Astrocyte (in vitro differentiated cells and primary cell): ENCODE measurements around the gene AIF1. TPM values are rescaled to one million over a fixed set of nuclear protein-coding genes. Genes with fewer than 3 reads are reported as not detected.

ENCODE experiments used
- DNase-seq: peaks from one replicate; pipeline ENCODE4 v3.0.0-alpha.2; 2010; ENCODE audit warnings: low read depth
- FAIRE-seq: peaks from 2 replicates; lab custom pipeline; 2011; peaks lifted over from hg19 to GRCh38; lab: Jason Lieb, UNC
- H2AFZ ChIP-seq: 2 replicates; pipeline ENCODE4 v1.6.0; 2012; ENCODE audit warnings: low read depth, low read length, inconsistent platforms
- H3K27ac ChIP-seq: 2 replicates; pipeline ENCODE4 v1.5.1; 2011; ENCODE audit warnings: low read depth, low read length, inconsistent platforms
- H3K27me3 ChIP-seq: 2 replicates; pipeline ENCODE4 v1.6.0; 2011; ENCODE audit warnings: low read length, inconsistent platforms; ENCODE audit not compliant: insufficient read depth
- H3K36me3 ChIP-seq: 2 replicates; pipeline ENCODE4 v1.5.1; 2011; ENCODE audit warnings: low read length, inconsistent platforms; ENCODE audit not compliant: insufficient read depth
- H3K4me1 ChIP-seq: 2 replicates; pipeline ENCODE4 v1.5.1; 2011; ENCODE audit warnings: low read length, inconsistent platforms; ENCODE audit not compliant: insufficient read depth
- H3K4me2 ChIP-seq: 2 replicates; pipeline ENCODE4 v1.6.0; 2012; ENCODE audit warnings: low read length, inconsistent platforms
- H3K4me3 ChIP-seq: 2 replicates; pipeline ENCODE4 v1.5.1; 2011; ENCODE audit warnings: low read depth, mild to moderate bottlenecking, low read length, inconsistent platforms; ENCODE audit not compliant: insufficient read depth
- H3K79me2 ChIP-seq: 2 replicates; pipeline ENCODE4 v1.6.0; 2012; ENCODE audit warnings: mild to moderate bottlenecking, low read length, inconsistent platforms; ENCODE audit not compliant: insufficient read depth
- H3K9ac ChIP-seq: 2 replicates; pipeline ENCODE4 v1.6.0; 2012; ENCODE audit warnings: mild to moderate bottlenecking, low read length, inconsistent platforms
- H3K9me3 ChIP-seq: 2 replicates; pipeline ENCODE4 v1.5.1; 2012; ENCODE audit warnings: low read depth, mild to moderate bottlenecking, low read length, inconsistent platforms; ENCODE audit not compliant: insufficient read depth
- H4K20me1 ChIP-seq: 2 replicates; pipeline ENCODE4 v1.6.0; 2012; ENCODE audit warnings: low read length, inconsistent platforms; ENCODE audit not compliant: insufficient read depth
- H3K27ac Mint-ChIP-seq: one replicate; pipeline ENCODE4 v1.8.0; 2021; ENCODE audit warnings: mild to moderate bottlenecking, mixed read lengths; ENCODE audit not compliant: unreplicated experiment
- H3K27me3 Mint-ChIP-seq: one replicate; pipeline ENCODE4 v1.8.0; 2021; ENCODE audit warnings: low read depth, mixed read lengths; ENCODE audit not compliant: unreplicated experiment
- H3K36me3 Mint-ChIP-seq: one replicate; pipeline ENCODE4 v1.8.0; 2021; ENCODE audit warnings: low read depth, mixed read lengths; ENCODE audit not compliant: unreplicated experiment
- H3K4me1 Mint-ChIP-seq: one replicate; pipeline ENCODE4 v1.8.0; 2021; ENCODE audit warnings: low read depth, mixed read lengths; ENCODE audit not compliant: unreplicated experiment
- H3K4me3 Mint-ChIP-seq: one replicate; pipeline ENCODE4 v1.8.0; 2021; ENCODE audit warnings: mild to moderate bottlenecking, moderate library complexity, mixed read lengths; ENCODE audit not compliant: unreplicated experiment
- H3K9me3 Mint-ChIP-seq: one replicate; pipeline ENCODE4 v1.8.0; 2021; ENCODE audit warnings: mild to moderate bottlenecking, mixed read lengths; ENCODE audit not compliant: unreplicated experiment
- CTCF ChIP-seq: IDR thresholded peaks from 2 replicates; pipeline ENCODE4 v1.5.1; 2011; ENCODE audit warnings: low read depth, mild to moderate bottlenecking, inconsistent platforms, low read length, moderate library complexity; ENCODE audit not compliant: insufficient read depth
- EZH2 ChIP-seq: IDR thresholded peaks from 2 replicates; pipeline ENCODE4 v1.6.1; 2012; ENCODE audit warnings: mild to moderate bottlenecking, low read length, inconsistent platforms; ENCODE audit not compliant: insufficient read depth
- total RNA-seq: library from RNA; stranded (reverse); gene quantifications from 2 replicates; pipeline ENCODE4 v1.2.1, GENCODE V29; 2021

AIF1 gene
- total RNA-seq, 1 donor from 2014 or later: not detected

GRCh38 chr6:31659649-31660380 is 44.8 kb downstream of the AIF1 start:
- H3K9ac ChIP-seq: peak overlapping the region; percentile 85
- FAIRE-seq (no peak), DNase-seq (peak; percentile 19)
- no peak for TF ChIP-seq CTCF
- TF ChIP-seq EZH2: no peak
- H3K27me3 ChIP-seq: no peaks in the 10 kb centered on the region
- Mint-ChIP-seq H3K4me3 (peak overlapping the region; percentile 90), H3K36me3 (peaks cover 25% of the 10 kb centered on the region), H3K4me1 (peaks cover 30% of the 10 kb centered on the region), H3K27me3 (no peaks in the 10 kb centered on the region), H3K27ac (peak overlapping the region; percentile 75), H3K9me3 (no peaks in the 10 kb centered on the region)
- H2AFZ ChIP-seq: peak overlapping the region; percentile 51
- peak overlapping the region; percentile 99 for H3K4me2 ChIP-seq
- H3K4me1 ChIP-seq: peaks cover 43% of the 10 kb centered on the region
- peak overlapping the region; percentile 82 for H3K4me3 ChIP-seq
- no peaks in the 10 kb centered on the region for H3K9me3 ChIP-seq
- H3K27ac ChIP-seq: peak overlapping the region; percentile 58
- peaks cover 83% of the 10 kb centered on the region for H3K79me2 ChIP-seq
- peaks cover 5% of the 10 kb centered on the region for H3K36me3 ChIP-seq
- peaks cover 32% of the 10 kb centered on the region for H4K20me1 ChIP-seq

- no peaks in the 10 kb centered on the region for H3K27me3 Mint-ChIP-seq
- H3K27ac Mint-ChIP-seq: peak within 1 kb of the TSS; percentile 79
- Histone ChIP-seq H3K4me1 (peaks cover 43% of the 10 kb centered on the region), H3K9me3 (no peaks in the 10 kb centered on the region), H3K4me3 (peak within 1 kb of the TSS; percentile 82), H3K4me2 (peak within 1 kb of the TSS; percentile 99), H3K27ac (peak within 1 kb of the TSS; percentile 58), H2AFZ (peak within 1 kb of the TSS; percentile 51), H4K20me1 (peaks cover 32% of the 10 kb centered on the region), H3K36me3 (peaks cover 5% of the 10 kb centered on the region), H3K9ac (peak within 1 kb of the TSS; percentile 85), H3K79me2 (peaks cover 83% of the 10 kb centered on the region), H3K27me3 (no peaks in the 10 kb centered on the region)
- H3K9me3 Mint-ChIP-seq: no peaks in the 10 kb centered on the region
- peak within 1 kb of the TSS; percentile 90 for H3K4me3 Mint-ChIP-seq
- peaks cover 22% of the 10 kb centered on the region for H3K36me3 Mint-ChIP-seq
- FAIRE-seq (no peak), DNase-seq (peak; percentile 59)
- TF ChIP-seq EZH2: no peak
- no peak for TF ChIP-seq CTCF
- H3K4me1 Mint-ChIP-seq: peaks cover 31% of the 10 kb centered on the region
These were observed 45.6 kb downstream of the AIF1 start, which contains the start of gene C6orf47 for GRCh38 chr6:31660381-31661261. Gene C6orf47 (minus strand): TSS chr6:31660778. CDS start chr6:31659947, 831 bp downstream.
